Endothelial cell of umbilical vein (primary cell): ENCODE results near the gene FGF19. TPM values are rescaled to one million over a fixed set of nuclear protein-coding genes. Genes with fewer than 3 reads are reported as not detected.
"Not testable (repeated sequence)": the region's sequence is repeated elsewhere in the genome, so short reads cannot be mapped to it uniquely, and the experiment has no call there.

ENCODE experiments used
- BruUV-seq: library from RNA; stranded (reverse); fragments of 400-500 nt; replicated peaks from 2 replicates; lab custom pipeline; 2021; lab: Mats Ljungman, UMichigan
- CTCF ChIA-PET: fragments of 300-600, 350-600 bp; sonication (Branson Sonifier 250); formaldehyde crosslinking; loops from one replicate; lab custom pipeline; 2021; ENCODE audit warnings: antibody characterized with exemption, inconsistent platforms; lab: Charles Lee
- POLR2A ChIA-PET: fragments of 300-600, 350-600 bp; sonication (Branson Sonifier 250); formaldehyde crosslinking; loops from one replicate; lab custom pipeline; 2021; ENCODE audit warnings: antibody characterized with exemption, inconsistent platforms; lab: Charles Lee
- DNase-seq: peaks from one replicate; pipeline ENCODE4 v3.0.0-alpha.2; 2011; ENCODE audit warnings: low read depth, low spot score
- FAIRE-seq: peaks from 2 replicates; lab custom pipeline; 2011; peaks lifted over from hg19 to GRCh38; lab: Jason Lieb, UNC
- H2AFZ ChIP-seq: 2 replicates; pipeline ENCODE4 v1.6.0; 2012; ENCODE audit warnings: low read depth, low read length, control low read depth, inconsistent platforms
- H3K27ac ChIP-seq: 2 replicates; pipeline ENCODE4 v1.5.1; 2011; ENCODE audit warnings: low read depth, mild to moderate bottlenecking, control low read depth, low read length, moderate library complexity; ENCODE audit not compliant: insufficient read depth
- H3K27me3 ChIP-seq, 2 experiments: 2 replicates each; pipeline versions ENCODE4 v1.6.0 to v1.6.1; 2011; ENCODE audit warnings: low read length in 2 of 2, mixed read lengths in 1 of 2; ENCODE audit not compliant: control insufficient read depth in 2 of 2, insufficient read depth in 2 of 2
- H3K36me3 ChIP-seq, 2 experiments: 2 replicates in 1 of 2; 3 replicates in 1 of 2; pipeline ENCODE4 v1.5.1; 2011; ENCODE audit warnings: low read length in 2 of 2, mild to moderate bottlenecking in 1 of 2, moderate library complexity in 1 of 2; ENCODE audit not compliant: control insufficient read depth in 2 of 2, insufficient read depth in 2 of 2; ENCODE audit errors: extremely low read depth in 1 of 2
- H3K4me1 ChIP-seq: 3 replicates; pipeline ENCODE4 v1.5.1; 2011; ENCODE audit warnings: mild to moderate bottlenecking, low read length; ENCODE audit not compliant: control insufficient read depth, insufficient read depth; ENCODE audit errors: extremely low read depth
- H3K4me2 ChIP-seq: 2 replicates; pipeline ENCODE4 v1.6.1; 2011; ENCODE audit warnings: low read length, control low read depth, mixed read lengths; ENCODE audit not compliant: insufficient read depth
- H3K4me3 ChIP-seq, 3 experiments: fragments of 200-600 bp in 1 of 3; sonication (generic), shearing (Covaris generic) in 1 of 3; replicated peaks in 1 of 3; 2 replicates each; pipeline ENCODE4 v1.5.1; 2011 to 2016; ENCODE audit warnings: control low read depth in 3 of 3, low read length in 3 of 3, mild to moderate bottlenecking in 2 of 3, inconsistent platforms in 1 of 3, low read depth in 1 of 3, moderate library complexity in 1 of 3; ENCODE audit not compliant: insufficient read depth in 1 of 3
- H3K79me2 ChIP-seq: 2 replicates; pipeline ENCODE4 v1.6.0; 2012; ENCODE audit warnings: low read length, inconsistent platforms; ENCODE audit not compliant: control insufficient read depth, insufficient read depth
- H3K9ac ChIP-seq: replicated peaks from 2 replicates; pipeline ENCODE3; 2011; ENCODE audit warnings: low read length, control low read depth; ENCODE audit not compliant: insufficient read depth; ENCODE audit errors: extremely low read depth
- H3K9me1 ChIP-seq: replicated peaks from 3 replicates; pipeline ENCODE4 v1.6.0; 2011; ENCODE audit warnings: mild to moderate bottlenecking, low read length; ENCODE audit not compliant: control insufficient read depth, insufficient read depth; ENCODE audit errors: extremely low read depth
- H3K9me3 ChIP-seq: replicated peaks from 2 replicates; pipeline ENCODE4 v1.5.1; 2012; ENCODE audit warnings: low read length, inconsistent platforms; ENCODE audit not compliant: control insufficient read depth, insufficient read depth
- H4K20me1 ChIP-seq: replicated peaks from 2 replicates; pipeline ENCODE3; 2011; ENCODE audit warnings: mild to moderate bottlenecking, low read length; ENCODE audit not compliant: control insufficient read depth, insufficient read depth; ENCODE audit errors: extremely low read depth
- CTCF ChIP-seq, 2 donors: IDR thresholded peaks; 1 replicate in 1 of 2; 2 replicates in 1 of 2; pipeline ENCODE4 v1.5.1; 2011; ENCODE audit warnings: low read length in 2 of 2, mild to moderate bottlenecking in 2 of 2, moderate library complexity in 2 of 2, control low read depth in 1 of 2, inconsistent platforms in 1 of 2, low read depth in 1 of 2; ENCODE audit not compliant: insufficient read depth in 1 of 2; ENCODE audit errors: extremely low read depth in 1 of 2
- EZH2 ChIP-seq: IDR thresholded peaks from 2 replicates; pipeline ENCODE4 v1.6.1; 2012; ENCODE audit warnings: borderline replicate concordance, low read depth, mild to moderate bottlenecking, moderate library complexity, low read length, inconsistent platforms; ENCODE audit not compliant: severe bottlenecking
- FOS ChIP-seq: IDR thresholded peaks from 2 replicates; pipeline ENCODE4 v1.6.1; 2011; ENCODE audit warnings: mild to moderate bottlenecking, low read length, moderate library complexity, borderline replicate concordance; ENCODE audit not compliant: insufficient read depth
- GATA2 ChIP-seq: IDR thresholded peaks from 2 replicates; pipeline ENCODE4 v1.7.0; 2011; ENCODE audit warnings: low read depth, mild to moderate bottlenecking, moderate library complexity, mixed read lengths, low read length; ENCODE audit not compliant: insufficient read length, insufficient read depth
- JUN ChIP-seq: IDR thresholded peaks from 2 replicates; pipeline ENCODE4 v1.6.1; 2011; ENCODE audit warnings: borderline replicate concordance, low read depth; ENCODE audit not compliant: insufficient read length, insufficient read depth
- MAX ChIP-seq: IDR thresholded peaks from 2 replicates; pipeline ENCODE4 v1.6.1; 2011; ENCODE audit not compliant: insufficient read depth, insufficient read length
- POLR2AphosphoS5 ChIP-seq: IDR thresholded peaks from 2 replicates; pipeline ENCODE4 v1.6.1; 2012; ENCODE audit warnings: low read depth, mild to moderate bottlenecking, control low read depth, low read length, moderate library complexity; ENCODE audit not compliant: insufficient read depth
- dilution Hi-C: fragments of 300-500 bp; cut with MboI; formaldehyde crosslinking; loops from one replicate; pipeline ENCODE4 v1.15.0; 2019; ENCODE audit warnings: low sequenced_read_pairs; ENCODE audit not compliant: extremely low pct_ligation_motif_present
- intact Hi-C: fragments of 100-400 bp; cut with micrococcal nuclease; formaldehyde crosslinking; loops from one replicate; pipeline ENCODE4 v1.10.0; 2022
- polyA plus RNA-seq, 4 experiments: library from polyadenylated mRNA; depleted of rRNA in 3 of 4; stranded (reverse) in 3 of 4; unstranded in 1 of 4; fragments of >200 nt; gene quantifications; 2 replicates each; pipeline versions ENCODE4 v1.2.1 to v1.2.3, GENCODE V29; 2011 to 2012; ENCODE audit warnings: missing spikeins in 1 of 4
- total RNA-seq: library from RNA; stranded (reverse); gene quantifications from 2 replicates; pipeline ENCODE4 v1.2.3, GENCODE V29; 2021

Gene FGF19
- total and polyA plus RNA-seq, 2 donors (not counting 3 experiments of a cell fraction or from before 2014, with no cell fraction given), result 0.03 TPM; not detected in 1

GRCh38 chr11:69689484-69690319, 14.1 kb downstream of the FGF19 start:
- Histone ChIP-seq H3K36me3 (no peaks in the 10 kb centered on the region), H3K4me3 (no peak overlapping the region), H3K9ac (no peak overlapping the region), H3K9me3 (no peaks in the 10 kb centered on the region), H2AFZ (no peak overlapping the region), H3K27me3 (peaks cover 0 to 8% of the 10 kb centered on the region in 2 experiments), H3K27ac (no peak overlapping the region), H3K79me2 (no peaks in the 10 kb centered on the region), H3K4me2 (no peak overlapping the region), H4K20me1 (no peaks in the 10 kb centered on the region), H3K4me1 (no peaks in the 10 kb centered on the region), H3K9me1 (no peaks in the 10 kb centered on the region)
- CTCF ChIA-PET, result no interaction called here
- BruUV-seq, result no TSS peak
- no peak for FAIRE-seq
- POLR2A ChIA-PET, result no interaction called here
- intact Hi-C loops, result loop anchor here (5.0 kb wide), 1 partner anchor 508 kb away; no protein-coding TSS in a partner anchor
- dilution Hi-C loops, result no loop called here
- DNase-seq, result no peak
- no peak for TF ChIP-seq MAX
- TF ChIP-seq POLR2AphosphoS5, result no peak
- TF ChIP-seq GATA2, result no peak
- TF ChIP-seq JUN, result no peak
- TF ChIP-seq CTCF (IDR thresholded peaks at IDR 0.05; ENCODE audit: extremely low read depth in 1 of 2, insufficient read depth in 1 of 2, low read depth in 1 of 2, low read length in 2 of 2), result no peak
- TF ChIP-seq EZH2, result no peak
- TF ChIP-seq FOS, result no peak

- intact Hi-C loops, result loop anchor here (5.0 kb wide), 1 partner anchor 509 kb away; no protein-coding TSS in a partner anchor
- BruUV-seq, H4K20me1 ChIP-seq, POLR2A ChIA-PET, H3K27me3 ChIP-seq, H3K4me1 ChIP-seq, H3K9me1 ChIP-seq, DNase-seq, H3K79me2 ChIP-seq, H2AFZ ChIP-seq, H3K36me3 ChIP-seq, H3K27ac ChIP-seq, FAIRE-seq, H3K4me3 ChIP-seq, H3K4me2 ChIP-seq, H3K9ac ChIP-seq, H3K9me3 ChIP-seq, dilution Hi-C loops: not testable (repeated sequence)
- CTCF ChIA-PET, result interaction anchor here (1.3 kb wide), 1 partner anchor 113 kb away, joined by 5 read pairs; no protein-coding TSS in a partner anchor
Observed at GRCh38 chr11:69687969-69688771, 15.7 kb downstream of the FGF19 start.
